Measurements from ENCODE around the gene CELF2. TPM values are rescaled to one million over a fixed set of nuclear protein-coding genes. Genes with fewer than 3 reads are reported as not detected.
"Not testable (repeated sequence)": the region's sequence is repeated elsewhere in the genome, so short reads cannot be mapped to it uniquely, and the experiment has no call there.

CELF2 gene
- total RNA-seq, 1 donor from 2014 or later: 3.8 TPM

DNA sequence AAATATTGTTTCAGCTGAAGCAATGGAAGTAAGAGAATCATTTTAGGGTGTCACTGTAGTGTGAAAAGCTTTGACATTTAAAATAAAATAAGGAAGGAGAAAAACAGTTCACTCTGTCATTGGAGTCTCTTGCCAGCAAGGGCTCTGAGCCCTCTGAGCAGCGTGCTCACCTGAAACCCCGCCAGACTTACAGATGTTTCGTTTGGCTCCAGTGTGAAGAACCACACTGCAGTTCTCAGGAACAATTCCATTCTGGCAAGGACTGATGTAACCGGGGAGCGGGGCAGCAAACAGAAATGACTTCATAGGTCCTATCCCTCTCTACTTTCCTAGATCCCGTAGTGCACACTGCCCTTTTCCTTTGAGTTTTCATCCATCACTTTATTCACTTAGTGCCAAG, 164.3 kb downstream of the CELF2 start:
- Mint-ChIP-seq H3K4me1 (ENCODE audit: low read depth) (peaks cover 13% of the 10 kb centered on the region), H3K27ac (no peak overlapping the region), H3K27me3 (peaks cover 45% of the 10 kb centered on the region), H3K36me3 (ENCODE audit: insufficient read depth) (no peaks in the 10 kb centered on the region), H3K4me3 (ENCODE audit: low read depth) (no peak overlapping the region), H3K9me3 (ENCODE audit: low read depth) (peaks cover 11% of the 10 kb centered on the region)
- no peak for DNase-seq (ENCODE audit: low spot score, unreplicated experiment)
- TF ChIP-seq CTCF (IDR thresholded peaks at IDR 0.05; ENCODE audit: unreplicated experiment): no peak

DNA sequence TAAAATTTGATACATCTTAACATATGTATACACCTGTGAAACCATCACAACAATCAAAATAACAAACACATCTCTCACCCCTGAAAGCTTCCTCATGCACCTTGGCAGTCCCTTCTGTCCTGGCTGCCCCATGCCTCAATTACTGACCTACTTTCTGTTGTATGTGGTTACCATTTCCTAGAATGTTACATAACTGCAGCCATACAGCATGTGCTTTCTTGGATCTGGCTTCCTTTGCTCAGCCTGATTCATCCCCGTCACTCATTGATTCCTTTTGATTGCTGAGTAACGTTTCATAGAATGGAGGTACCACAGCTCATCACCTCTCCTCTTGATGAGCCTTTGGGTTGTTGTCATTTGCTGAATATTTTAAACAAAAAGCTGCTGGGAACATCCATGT, 165.3 kb downstream of the CELF2 start:
- no peak for TF ChIP-seq CTCF (IDR thresholded peaks at IDR 0.05; ENCODE audit: unreplicated experiment)
- H3K27me3 Mint-ChIP-seq: peaks cover 37% of the 10 kb centered on the region
- H3K36me3 Mint-ChIP-seq (ENCODE audit: insufficient read depth): no peaks in the 10 kb centered on the region
- H3K4me1 Mint-ChIP-seq (ENCODE audit: low read depth): peaks cover 11% of the 10 kb centered on the region
- no peak overlapping the region for H3K4me3 Mint-ChIP-seq (ENCODE audit: low read depth)
- H3K9me3 Mint-ChIP-seq (ENCODE audit: low read depth): peaks cover 11% of the 10 kb centered on the region
- H3K27ac Mint-ChIP-seq: no peak overlapping the region
- DNase-seq (ENCODE audit: low spot score, unreplicated experiment): no peak

- Mint-ChIP-seq H3K4me1 (ENCODE audit: low read depth) (peaks cover 3% of the 10 kb centered on the region), H3K36me3 (ENCODE audit: insufficient read depth) (no peaks in the 10 kb centered on the region), H3K27me3 (peaks cover 33% of the 10 kb centered on the region), H3K27ac (no peak overlapping the region), H3K9me3 (ENCODE audit: low read depth) (peaks cover 11% of the 10 kb centered on the region), H3K4me3 (ENCODE audit: low read depth) (no peak overlapping the region)
- no peak for TF ChIP-seq CTCF (IDR thresholded peaks at IDR 0.05; ENCODE audit: unreplicated experiment)
- DNase-seq (ENCODE audit: low spot score, unreplicated experiment): no peak
Observed at GRCh38 chr10:11184093-11184492, 166.4 kb downstream of the CELF2 start.

DNA sequence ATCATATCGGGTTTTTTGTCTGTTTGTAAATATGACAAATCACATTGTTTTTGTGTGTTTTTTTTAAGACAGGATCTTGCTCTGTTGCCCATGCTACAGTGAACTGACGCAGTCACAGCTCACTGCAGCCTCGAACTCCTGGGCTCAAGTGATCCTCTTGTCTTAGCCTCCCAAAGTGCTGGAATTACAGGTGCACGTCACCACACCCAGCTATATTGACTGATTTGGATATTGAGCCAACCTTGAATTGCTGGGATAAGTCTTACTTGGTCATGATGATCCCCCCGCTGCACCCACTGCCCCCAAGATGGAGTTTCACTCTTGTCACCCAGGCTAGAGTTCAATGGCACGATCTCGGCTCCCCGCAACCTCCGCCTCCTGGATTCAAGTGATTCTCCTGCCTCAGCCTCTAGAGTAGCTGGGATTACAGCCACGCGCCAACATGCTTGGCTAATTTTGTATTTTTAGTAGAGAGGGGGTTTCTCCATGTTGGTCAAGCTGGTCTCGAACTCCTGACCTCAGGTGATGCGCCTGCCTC, 167.5 kb downstream of the CELF2 start:
- not testable (repeated sequence) for H3K4me1 Mint-ChIP-seq (ENCODE audit: low read depth); DNase-seq (ENCODE audit: low spot score, unreplicated experiment); H3K27ac Mint-ChIP-seq; H3K36me3 Mint-ChIP-seq (ENCODE audit: insufficient read depth); H3K4me3 Mint-ChIP-seq (ENCODE audit: low read depth)
- Mint-ChIP-seq H3K27me3 (peaks cover 31% of the 10 kb centered on the region), H3K9me3 (ENCODE audit: low read depth) (peaks cover 11% of the 10 kb centered on the region)

DNA sequence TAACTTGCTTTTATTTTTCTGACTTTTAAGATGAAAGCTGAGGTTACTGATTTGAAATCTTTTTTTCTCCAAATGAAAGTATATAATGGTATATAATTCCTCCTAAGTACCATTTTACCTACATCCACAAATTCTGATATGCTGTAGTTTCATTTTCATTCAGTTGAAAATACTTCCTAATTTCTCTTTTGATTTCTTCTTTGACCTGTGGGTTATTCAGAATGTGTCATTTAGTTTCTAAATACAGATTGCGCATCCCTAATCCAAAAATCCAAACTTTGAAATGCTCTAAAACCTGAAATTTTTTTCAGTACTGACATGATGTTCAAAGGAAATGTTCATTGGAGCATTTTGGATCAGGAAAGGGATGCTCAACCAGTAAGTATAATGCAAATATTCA, 168.7 kb downstream of the CELF2 start:
- Mint-ChIP-seq H3K9me3 (ENCODE audit: low read depth) (peaks cover 11% of the 10 kb centered on the region), H3K27ac (no peak overlapping the region), H3K36me3 (ENCODE audit: insufficient read depth) (no peaks in the 10 kb centered on the region), H3K27me3 (peaks cover 25% of the 10 kb centered on the region), H3K4me3 (ENCODE audit: low read depth) (no peak overlapping the region), H3K4me1 (ENCODE audit: low read depth) (peaks cover 5% of the 10 kb centered on the region)
- no peak for TF ChIP-seq CTCF (IDR thresholded peaks at IDR 0.05; ENCODE audit: unreplicated experiment)
- no peak for DNase-seq (ENCODE audit: low spot score, unreplicated experiment)

DNA sequence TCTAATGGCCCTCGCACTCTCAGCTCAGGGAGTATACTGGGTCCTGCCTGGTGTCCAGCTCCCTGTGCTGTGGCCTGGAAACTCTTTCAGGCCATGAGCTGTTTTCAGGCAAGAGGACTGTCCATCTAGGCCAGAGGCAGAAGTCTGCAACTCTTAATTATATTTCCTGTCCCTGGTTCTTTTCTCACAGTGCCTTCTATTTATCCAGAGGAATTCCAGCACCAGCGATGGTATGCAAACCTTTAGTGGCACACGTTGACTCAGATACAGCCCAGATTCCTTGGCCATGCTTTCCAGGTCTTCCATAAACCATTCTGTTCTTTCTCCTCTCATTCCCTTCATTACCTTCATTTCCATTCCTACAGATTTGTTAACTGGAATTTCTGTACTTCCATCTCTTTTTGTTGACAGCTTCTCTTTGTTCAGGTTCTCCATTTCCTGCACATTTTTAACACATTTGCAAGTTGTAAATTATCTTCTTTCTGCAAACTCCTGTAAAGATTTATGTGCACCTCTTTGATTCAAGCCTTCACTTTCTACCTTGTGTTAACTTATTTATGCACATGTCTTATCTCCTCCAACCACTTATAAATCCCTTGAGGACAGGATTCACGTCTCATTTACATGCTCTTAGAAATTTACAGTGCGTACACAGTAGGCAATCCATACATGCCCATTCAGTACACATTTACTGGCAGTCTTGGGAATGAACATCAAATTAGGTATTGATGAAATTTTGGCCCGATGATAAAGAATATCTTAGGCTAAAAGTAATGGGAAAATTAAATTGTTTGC, 172.1 kb downstream of the CELF2 start:
- no peak overlapping the region for H3K27ac Mint-ChIP-seq
- H3K27me3 Mint-ChIP-seq: peaks cover 20% of the 10 kb centered on the region
- H3K4me3 Mint-ChIP-seq (ENCODE audit: low read depth): no peak overlapping the region
- no peak for DNase-seq (ENCODE audit: low spot score, unreplicated experiment)
- peaks cover 5% of the 10 kb centered on the region for H3K4me1 Mint-ChIP-seq (ENCODE audit: low read depth)
- H3K36me3 Mint-ChIP-seq (ENCODE audit: insufficient read depth): no peaks in the 10 kb centered on the region
- no peak for TF ChIP-seq CTCF (IDR thresholded peaks at IDR 0.05; ENCODE audit: unreplicated experiment)
- H3K9me3 Mint-ChIP-seq (ENCODE audit: low read depth): peaks cover 11% of the 10 kb centered on the region
